H9 (cell line): Measurements from ENCODE around the gene TFF1. TPM values are rescaled to one million over a fixed set of nuclear protein-coding genes. Genes with fewer than 3 reads are reported as not detected.
A peak's percentile ranks its signal among the peaks of the same experiment; 100 is the strongest.

ENCODE experiments used
- DNase-seq: peaks from one replicate; pipeline ENCODE4 v3.0.0-alpha.2; 2017
- H2AFZ ChIP-seq: one replicate; pipeline ENCODE4 v1.6.1; 2013; ENCODE audit warnings: mild to moderate bottlenecking, low read length, control low read depth, moderate library complexity
- H2AK5ac ChIP-seq: 2 replicates; pipeline ENCODE4 v1.6.1; 2013; ENCODE audit warnings: low read length, control low read depth, mixed read lengths; ENCODE audit not compliant: insufficient read length
- H2BK120ac ChIP-seq: one replicate; pipeline ENCODE4 v1.6.1; 2013; ENCODE audit warnings: low read depth, mild to moderate bottlenecking, low read length, control low read depth, inconsistent platforms; ENCODE audit not compliant: poor library complexity, severe bottlenecking
- H2BK12ac ChIP-seq: 2 replicates; pipeline ENCODE4 v1.6.1; 2013; ENCODE audit warnings: low read length, control low read depth, mixed read lengths, low read depth; ENCODE audit not compliant: insufficient read length
- H2BK15ac ChIP-seq: 2 replicates; pipeline ENCODE4 v1.6.1; 2013; ENCODE audit warnings: low read depth, low read length, control low read depth
- H2BK20ac ChIP-seq: one replicate; pipeline ENCODE4 v1.6.1; 2013; ENCODE audit warnings: low read depth, mild to moderate bottlenecking, low read length, control low read depth, inconsistent platforms; ENCODE audit not compliant: poor library complexity, severe bottlenecking
- H2BK5ac ChIP-seq: 2 replicates; pipeline ENCODE4 v1.6.1; 2013; ENCODE audit warnings: low read length, control low read depth, mixed read lengths; ENCODE audit not compliant: insufficient read length
- H3K14ac ChIP-seq: 2 replicates; pipeline ENCODE4 v1.6.1; 2013; ENCODE audit warnings: low read length, control low read depth; ENCODE audit not compliant: insufficient read depth
- H3K18ac ChIP-seq: 2 replicates; pipeline ENCODE4 v1.6.1; 2013; ENCODE audit warnings: low read depth, mild to moderate bottlenecking, mixed read lengths, low read length, control low read depth; ENCODE audit not compliant: insufficient read length
- H3K23ac ChIP-seq: 2 replicates; pipeline ENCODE4 v1.6.1; 2013; ENCODE audit warnings: low read length, control low read depth, mixed read lengths, low read depth; ENCODE audit not compliant: insufficient read length
- H3K23me2 ChIP-seq: 2 replicates; pipeline ENCODE4 v1.6.1; 2013; ENCODE audit warnings: low read depth, mild to moderate bottlenecking, mixed read lengths, low read length, control low read depth; ENCODE audit not compliant: insufficient read length, poor library complexity, severe bottlenecking
- H3K27ac ChIP-seq: 2 replicates; pipeline ENCODE4 v1.5.1; 2013; ENCODE audit warnings: low read length, control low read depth, mixed read lengths, low read depth; ENCODE audit not compliant: insufficient read length
- H3K27me3 ChIP-seq: 2 replicates; pipeline ENCODE4 v1.6.1; 2013; ENCODE audit warnings: low read length, control low read depth, inconsistent platforms; ENCODE audit not compliant: insufficient read depth
- H3K4ac ChIP-seq: 2 replicates; pipeline ENCODE4 v1.6.1; 2013; ENCODE audit warnings: low read depth, mild to moderate bottlenecking, control low read depth, inconsistent platforms, low read length, moderate library complexity
- H3K4me1 ChIP-seq: 2 replicates; pipeline ENCODE4 v1.6.1; 2013; ENCODE audit warnings: low read length, control low read depth, inconsistent platforms; ENCODE audit not compliant: insufficient read depth
- H3K4me2 ChIP-seq: 2 replicates; pipeline ENCODE4 v1.6.1; 2013; ENCODE audit warnings: low read length, control low read depth, mixed read lengths; ENCODE audit not compliant: insufficient read length, insufficient read depth
- H3K56ac ChIP-seq: 2 replicates; pipeline ENCODE4 v1.6.1; 2013; ENCODE audit warnings: low read depth, mild to moderate bottlenecking, mixed read lengths, low read length, control low read depth; ENCODE audit not compliant: insufficient read length
- H3K79me1 ChIP-seq: 2 replicates; pipeline ENCODE4 v1.6.1; 2013; ENCODE audit warnings: low read depth, mild to moderate bottlenecking, moderate library complexity, low read length, control low read depth, inconsistent platforms; ENCODE audit not compliant: insufficient read depth, poor library complexity, severe bottlenecking
- H3K79me2 ChIP-seq: 2 replicates; pipeline ENCODE4 v1.6.1; 2013; ENCODE audit warnings: low read length, control low read depth, inconsistent platforms; ENCODE audit not compliant: insufficient read depth
- H3K9ac ChIP-seq: 2 replicates; pipeline ENCODE4 v1.6.1; 2013; ENCODE audit warnings: low read length, control low read depth, mixed read lengths; ENCODE audit not compliant: insufficient read length; ENCODE audit errors: extremely low read depth
- H3K9me3 ChIP-seq: one replicate; pipeline ENCODE4 v1.6.1; 2013; ENCODE audit warnings: low read depth, low read length, inconsistent platforms; ENCODE audit not compliant: control insufficient read depth
- H3T11ph ChIP-seq: one replicate; pipeline ENCODE4 v1.6.1; 2013; ENCODE audit warnings: mild to moderate bottlenecking, low read length, control low read depth, inconsistent platforms
- H4K20me1 ChIP-seq: one replicate; pipeline ENCODE4 v1.6.1; 2013; ENCODE audit not compliant: control insufficient read depth, insufficient read length, insufficient read depth
- H4K5ac ChIP-seq: 2 replicates; pipeline ENCODE4 v1.6.1; 2013; ENCODE audit warnings: low read depth, mild to moderate bottlenecking, mixed read lengths, low read length, control low read depth; ENCODE audit not compliant: insufficient read length
- H4K8ac ChIP-seq: replicated peaks from 2 replicates; pipeline ENCODE4 v1.6.1; 2013; ENCODE audit warnings: low read length, control low read depth, mixed read lengths, low read depth; ENCODE audit not compliant: insufficient read length
- H4K91ac ChIP-seq: 2 replicates; pipeline ENCODE4 v1.6.1; 2013; ENCODE audit warnings: low read depth, mild to moderate bottlenecking, moderate library complexity, mixed read lengths, low read length, control low read depth; ENCODE audit not compliant: insufficient read length
- H3K27ac Mint-ChIP-seq, 3 experiments: 2 replicates in 2 of 3; 3 replicates in 1 of 3; pipeline ENCODE4 v1.8.0; 2020 to 2021; ENCODE audit warnings: mixed read lengths in 3 of 3, mild to moderate bottlenecking in 1 of 3, moderate library complexity in 1 of 3
- H3K27me3 Mint-ChIP-seq: 2 replicates; pipeline ENCODE4 v1.8.0; 2021; ENCODE audit warnings: low read depth, mild to moderate bottlenecking, moderate library complexity, mixed read lengths
- H3K36me3 Mint-ChIP-seq, 3 experiments: 2 replicates in 2 of 3; 3 replicates in 1 of 3; pipeline ENCODE4 v1.8.0; 2020 to 2021; ENCODE audit warnings: low read depth in 3 of 3, mixed read lengths in 3 of 3; ENCODE audit not compliant: insufficient read depth in 1 of 3
- H3K4me1 Mint-ChIP-seq, 2 experiments: 2 replicates each; pipeline ENCODE4 v1.8.0; 2020; ENCODE audit warnings: mixed read lengths in 2 of 2
- H3K4me3 Mint-ChIP-seq, 2 experiments: 2 replicates in 1 of 2; 3 replicates in 1 of 2; pipeline ENCODE4 v1.8.0; 2020 to 2021; ENCODE audit warnings: mild to moderate bottlenecking in 2 of 2, mixed read lengths in 2 of 2, moderate library complexity in 1 of 2
- H3K9me3 Mint-ChIP-seq, 2 experiments: 2 replicates in 1 of 2; 3 replicates in 1 of 2; pipeline ENCODE4 v1.8.0; 2020; ENCODE audit warnings: mild to moderate bottlenecking in 2 of 2, mixed read lengths in 2 of 2, moderate library complexity in 1 of 2
- WGBS: extraction: QIAGEN DNeasy Blood & Tissue Kit; methylation state at CpG from one replicate; pipeline ENCODE4 v1.1.7; 2013; ENCODE audit warnings: missing lambda C conversion rate, low lambda C conversion rate, mixed read lengths; ENCODE audit not compliant: insufficient read length; ENCODE audit errors: extremely low coverage; 5-methylcytosine and 5-hydroxymethylcytosine counted together
- total RNA-seq: library from RNA; stranded (reverse); gene quantifications from 2 replicates; pipeline ENCODE4 v1.2.1, GENCODE V29; 2021
- TF ChIP-seq, protein P1 (sequence below): fragments of 200-600 bp; sonication (generic); conservative IDR thresholded peaks from 3 replicates; pipeline ENCODE4 v1.8.0; 2021; ENCODE audit warnings: antibody characterized with exemption, mild to moderate bottlenecking

The TFF1 gene
- total RNA-seq, 1 experiment from 2014 or later = not detected

DNA sequence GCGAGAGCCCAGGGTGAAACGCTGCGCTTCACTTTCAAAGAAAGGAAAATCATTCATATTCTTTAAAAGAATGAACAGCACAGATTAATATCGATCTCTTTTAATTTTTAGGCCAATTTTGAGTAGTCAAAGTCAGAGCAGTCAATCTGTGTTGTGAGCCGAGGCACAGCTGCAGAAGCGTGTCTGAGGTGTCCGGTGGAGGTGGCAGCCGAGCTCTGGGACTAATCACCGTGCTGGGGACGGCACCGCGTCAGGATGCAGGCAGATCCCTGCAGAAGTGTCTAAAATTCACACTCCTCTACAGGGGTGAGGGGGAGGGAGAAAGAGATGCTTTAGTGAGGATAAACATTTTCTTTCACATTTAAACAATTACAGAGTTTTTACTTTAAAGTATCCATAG, 4.1 kb downstream of the TFF1 start:
- DNase-seq = no peak
- no peak overlapping the region for H3K14ac ChIP-seq
- WGBS = no CpG with 5 or more reads among the region's 12 CpGs
- H3T11ph ChIP-seq = no peak overlapping the region
- H3K27me3 Mint-ChIP-seq = peaks cover 5% of the 10 kb centered on the region
- no peaks in the 10 kb centered on the region for H4K20me1 ChIP-seq
- H3K4me2 ChIP-seq = no peak overlapping the region
- H3K56ac ChIP-seq = no peak overlapping the region
- peaks cover 0 to 2% of the 10 kb centered on the region in 2 experiments; a peak in 1 of 4 replicates for H3K4me1 Mint-ChIP-seq
- no peak overlapping the region for H2AFZ ChIP-seq
- H3K9me3 ChIP-seq = no peaks in the 10 kb centered on the region
- no peak overlapping the region for H3K27ac ChIP-seq
- peaks cover 9 to 15% of the 10 kb centered on the region in 2 experiments for H3K9me3 Mint-ChIP-seq
- no peak overlapping the region for H2BK5ac ChIP-seq
- H2BK120ac ChIP-seq = no peak overlapping the region
- no peak overlapping the region for H3K9ac ChIP-seq
- no peaks in the 10 kb centered on the region; the same call in 1 of the 2 replicates for H3K4me1 ChIP-seq
- peaks cover 0 to 5% (median 4%) of the 10 kb centered on the region in 3 experiments; a peak in 5 of 7 replicates for H3K36me3 Mint-ChIP-seq
- TF ChIP-seq, protein P1, sequence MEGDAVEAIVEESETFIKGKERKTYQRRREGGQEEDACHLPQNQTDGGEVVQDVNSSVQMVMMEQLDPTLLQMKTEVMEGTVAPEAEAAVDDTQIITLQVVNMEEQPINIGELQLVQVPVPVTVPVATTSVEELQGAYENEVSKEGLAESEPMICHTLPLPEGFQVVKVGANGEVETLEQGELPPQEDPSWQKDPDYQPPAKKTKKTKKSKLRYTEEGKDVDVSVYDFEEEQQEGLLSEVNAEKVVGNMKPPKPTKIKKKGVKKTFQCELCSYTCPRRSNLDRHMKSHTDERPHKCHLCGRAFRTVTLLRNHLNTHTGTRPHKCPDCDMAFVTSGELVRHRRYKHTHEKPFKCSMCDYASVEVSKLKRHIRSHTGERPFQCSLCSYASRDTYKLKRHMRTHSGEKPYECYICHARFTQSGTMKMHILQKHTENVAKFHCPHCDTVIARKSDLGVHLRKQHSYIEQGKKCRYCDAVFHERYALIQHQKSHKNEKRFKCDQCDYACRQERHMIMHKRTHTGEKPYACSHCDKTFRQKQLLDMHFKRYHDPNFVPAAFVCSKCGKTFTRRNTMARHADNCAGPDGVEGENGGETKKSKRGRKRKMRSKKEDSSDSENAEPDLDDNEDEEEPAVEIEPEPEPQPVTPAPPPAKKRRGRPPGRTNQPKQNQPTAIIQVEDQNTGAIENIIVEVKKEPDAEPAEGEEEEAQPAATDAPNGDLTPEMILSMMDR = no peak
- H2BK12ac ChIP-seq = no peak overlapping the region
- peak overlapping the region in 1 of 3 experiments; percentile 55; a peak in 2 of 7 replicates for H3K27ac Mint-ChIP-seq
- no peak overlapping the region for H4K8ac ChIP-seq
- no peak overlapping the region for H3K18ac ChIP-seq
- no peaks in the 10 kb centered on the region for H3K79me2 ChIP-seq
- H3K79me1 ChIP-seq = no peaks in the 10 kb centered on the region
- no peaks in the 10 kb centered on the region for H3K23me2 ChIP-seq
- no peak overlapping the region for H4K5ac ChIP-seq
- no peak overlapping the region for H2BK20ac ChIP-seq
- H4K91ac ChIP-seq = no peak overlapping the region
- no peak overlapping the region for H3K4ac ChIP-seq
- H2AK5ac ChIP-seq = no peak overlapping the region
- H3K27me3 ChIP-seq = no peaks in the 10 kb centered on the region
- H2BK15ac ChIP-seq = no peak overlapping the region
- H3K23ac ChIP-seq = no peak overlapping the region
- no peak overlapping the region for H3K4me3 Mint-ChIP-seq
